Amniotic stem cell (primary cell): ENCODE measurements around the gene GTSE1.

Experiments used
- DNase-seq: peaks from one replicate; lab custom pipeline; 2025; lab: John Stamatoyannopoulos, UW

Gene GTSE1

DNA sequence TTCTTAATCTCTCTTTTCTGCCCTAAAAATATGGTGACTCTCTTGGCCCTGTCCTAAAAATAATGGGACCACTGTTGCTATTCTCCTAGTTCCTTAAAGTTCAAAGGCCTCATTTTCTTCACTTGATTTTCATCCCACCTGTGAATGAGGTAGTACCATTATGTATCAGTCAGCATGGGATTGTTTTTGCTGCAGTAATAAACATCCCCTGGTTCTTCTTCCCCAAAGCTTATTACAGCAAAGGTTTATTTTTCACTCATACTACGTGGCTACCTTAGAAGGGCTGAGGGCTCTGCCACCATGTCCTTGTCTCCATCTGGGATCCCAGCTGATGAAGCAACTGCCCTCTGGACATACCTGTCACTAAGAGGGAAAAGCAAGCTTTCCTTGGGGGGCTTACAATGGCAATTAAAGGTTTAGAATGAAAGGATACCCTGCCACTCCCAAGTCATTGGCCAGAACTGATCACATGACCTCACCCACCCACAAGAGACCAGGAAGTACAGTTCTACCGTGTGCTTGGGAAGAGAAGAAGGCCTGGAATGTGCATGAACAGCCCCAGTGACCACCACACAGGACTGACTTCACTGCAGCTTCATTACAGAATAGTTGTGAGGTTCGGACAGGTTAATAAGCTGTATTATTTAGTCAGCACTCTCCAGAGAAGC, 21.1 kb upstream of the GTSE1 start:
- no peak for DNase-seq

GRCh38 chr22:46276563-46276962, 20.1 kb upstream of the GTSE1 start:
- no peak for DNase-seq

DNA sequence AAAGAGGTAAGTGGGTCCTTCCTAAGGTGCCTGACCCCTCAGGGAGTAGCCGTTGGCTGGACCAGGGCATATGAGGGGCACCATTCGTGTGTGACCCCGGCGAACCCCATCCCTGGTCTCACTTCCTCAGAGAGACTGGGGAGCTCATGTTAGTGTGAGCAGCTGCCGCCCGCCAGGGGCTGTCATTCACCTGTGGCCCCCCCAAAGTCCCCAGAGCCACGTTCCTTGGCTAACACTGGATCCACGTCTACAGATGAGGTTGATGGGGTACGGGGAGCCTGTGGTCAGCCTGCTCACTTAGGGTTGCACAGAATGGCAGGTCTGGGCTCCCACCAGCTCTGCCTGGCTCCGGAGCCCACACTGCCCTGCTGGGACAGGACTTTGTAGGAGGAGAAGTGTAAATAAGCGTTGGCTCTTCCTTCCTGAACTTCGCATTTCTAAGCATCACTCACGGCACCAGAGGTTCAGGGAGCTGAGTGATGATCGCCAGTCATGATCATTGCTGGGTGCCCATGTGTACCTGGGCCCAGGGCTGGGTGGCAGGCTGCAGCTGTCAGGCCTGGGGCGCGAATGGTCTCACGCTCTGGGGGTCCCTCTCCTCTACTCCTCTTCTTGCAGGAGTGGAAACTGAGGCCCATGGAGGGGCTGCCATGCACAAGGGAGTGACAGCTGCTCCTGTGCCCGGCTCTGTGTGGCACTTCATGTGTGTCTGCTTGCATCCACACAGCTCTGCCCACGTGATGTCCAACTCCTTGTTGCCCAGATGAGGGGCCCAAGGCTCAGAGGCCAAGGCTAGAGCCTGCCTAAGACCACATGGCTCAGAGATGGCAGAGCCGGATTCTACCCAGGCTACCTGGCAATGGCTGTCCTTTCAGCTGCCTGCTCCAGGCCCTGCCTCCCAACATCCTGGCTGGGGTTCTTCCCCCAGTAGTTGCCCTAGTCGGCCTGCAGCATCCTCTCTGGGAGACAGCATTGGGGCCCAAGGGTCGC, 17.7 kb upstream of the GTSE1 start:
- DNase-seq: no peak

DNA sequence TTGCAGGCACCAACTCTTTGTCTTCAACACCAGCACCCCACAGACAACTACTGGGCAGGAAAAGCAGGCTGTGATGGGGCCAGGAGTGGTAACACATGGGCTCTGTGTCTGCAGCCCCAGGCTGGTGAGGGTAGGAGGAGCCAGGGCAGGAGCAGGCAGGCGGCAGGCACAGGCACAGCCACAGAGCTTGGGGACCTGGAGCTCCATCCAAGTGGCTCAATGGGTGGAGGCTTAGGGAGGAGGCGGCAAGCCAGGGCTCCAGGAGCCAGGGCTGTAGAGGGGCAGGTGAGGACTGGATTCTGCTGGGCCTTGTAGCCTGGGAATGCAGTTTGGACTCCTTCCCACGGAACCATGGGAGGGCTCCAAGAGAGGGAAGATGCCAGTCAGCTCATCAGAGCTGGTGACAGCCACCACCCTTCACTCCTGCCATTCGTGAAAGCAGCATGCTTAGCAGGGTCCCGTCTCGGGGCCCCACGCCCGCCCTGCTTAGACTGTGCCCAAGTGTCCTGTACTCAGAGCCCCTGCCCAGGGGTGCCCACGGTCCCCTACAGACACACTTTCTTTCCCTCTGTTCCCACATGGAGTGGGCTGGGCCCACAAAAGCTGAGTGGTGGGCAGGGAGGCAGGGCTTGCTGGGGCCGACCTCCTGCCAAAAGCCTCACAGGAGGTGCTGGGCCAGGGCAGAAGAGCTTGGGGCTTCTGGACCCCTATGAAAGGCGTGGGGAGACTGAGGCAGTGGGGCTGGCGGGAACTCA, 16.4 kb upstream of the GTSE1 start:
- DNase-seq: no peak

GRCh38 chr22:46280999-46281623, 15.6 kb upstream of the GTSE1 start:
- no peak for DNase-seq

GRCh38 chr22:46281866-46282678, 14.6 kb upstream of the GTSE1 start:
- no peak for DNase-seq

GRCh38 chr22:46286006-46286405, 10.7 kb upstream of the GTSE1 start:
- no peak for DNase-seq

DNA sequence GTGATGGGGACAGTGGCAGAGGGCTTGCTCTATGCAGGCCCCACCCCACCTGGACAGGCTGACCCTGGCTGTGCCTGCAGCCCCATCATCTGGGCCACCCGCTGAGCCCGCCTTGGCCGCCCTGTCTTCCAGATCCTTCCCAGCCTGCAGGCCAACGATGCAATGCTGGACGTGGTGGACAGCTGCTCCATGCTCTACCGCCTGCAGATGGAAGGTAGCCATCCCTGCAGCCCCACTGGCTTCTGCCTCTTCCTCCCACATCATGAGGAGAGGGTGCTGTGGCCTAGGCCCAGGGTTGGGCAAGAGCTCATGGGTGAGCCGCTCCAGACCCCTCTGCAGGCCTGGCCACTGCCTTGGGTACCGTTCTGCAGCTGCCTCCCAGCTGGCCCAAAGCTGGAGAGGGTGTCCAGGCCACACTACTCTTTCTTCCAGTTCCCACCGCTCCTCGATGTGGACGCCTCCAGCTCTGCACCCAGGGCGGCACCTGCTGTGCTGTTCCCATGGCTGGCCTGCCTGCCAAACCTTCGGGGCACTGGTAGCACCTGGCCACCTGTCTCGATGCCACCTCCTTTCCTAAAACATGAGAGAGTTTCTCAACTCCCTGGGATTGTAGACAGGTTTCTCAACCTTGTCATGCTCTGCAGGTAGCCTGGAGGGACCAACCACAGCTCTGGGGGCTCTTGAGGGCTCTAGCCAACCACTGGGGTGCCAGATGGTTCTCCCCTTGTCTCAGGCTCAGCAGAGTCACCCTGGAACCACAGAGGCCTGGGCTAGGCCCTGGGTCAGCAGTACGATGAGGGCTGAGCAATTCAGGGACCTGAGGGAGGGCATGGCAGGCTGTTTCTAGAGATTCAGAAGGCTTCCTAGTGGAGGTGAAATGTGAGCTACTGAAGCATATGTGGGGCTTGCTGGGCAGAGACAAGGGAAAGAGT, 9.5 kb upstream of the GTSE1 start:
- DNase-seq: no peak

GRCh38 chr22:46287873-46288751, 8.6 kb upstream of the GTSE1 start:
- DNase-seq: no peak

DNA sequence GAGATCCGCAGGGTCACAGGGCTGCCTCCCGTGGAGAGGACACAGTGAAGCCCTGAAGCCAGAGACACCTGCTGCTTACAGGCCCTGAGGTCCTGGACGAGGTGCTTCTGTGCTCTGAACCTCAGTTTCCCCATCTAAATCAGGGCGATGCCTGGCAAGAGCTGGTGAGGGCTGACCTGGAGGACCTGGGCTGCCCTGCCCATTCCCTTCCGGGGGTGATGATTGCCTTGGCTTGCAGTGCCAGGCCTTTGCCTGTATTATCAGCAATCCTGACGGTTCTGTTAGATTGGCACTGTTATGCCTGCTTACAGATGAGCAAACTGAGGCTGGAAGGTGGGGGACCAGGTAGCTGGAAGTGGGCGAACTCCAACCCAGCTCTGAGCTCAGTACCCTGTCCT, 7.8 kb upstream of the GTSE1 start:
- no peak for DNase-seq

GRCh38 chr22:46289244-46289891, 7.3 kb upstream of the GTSE1 start:
- DNase-seq: no peak

GRCh38 chr22:46290121-46290842, 6.4 kb upstream of the GTSE1 start:
- no peak for DNase-seq

DNA sequence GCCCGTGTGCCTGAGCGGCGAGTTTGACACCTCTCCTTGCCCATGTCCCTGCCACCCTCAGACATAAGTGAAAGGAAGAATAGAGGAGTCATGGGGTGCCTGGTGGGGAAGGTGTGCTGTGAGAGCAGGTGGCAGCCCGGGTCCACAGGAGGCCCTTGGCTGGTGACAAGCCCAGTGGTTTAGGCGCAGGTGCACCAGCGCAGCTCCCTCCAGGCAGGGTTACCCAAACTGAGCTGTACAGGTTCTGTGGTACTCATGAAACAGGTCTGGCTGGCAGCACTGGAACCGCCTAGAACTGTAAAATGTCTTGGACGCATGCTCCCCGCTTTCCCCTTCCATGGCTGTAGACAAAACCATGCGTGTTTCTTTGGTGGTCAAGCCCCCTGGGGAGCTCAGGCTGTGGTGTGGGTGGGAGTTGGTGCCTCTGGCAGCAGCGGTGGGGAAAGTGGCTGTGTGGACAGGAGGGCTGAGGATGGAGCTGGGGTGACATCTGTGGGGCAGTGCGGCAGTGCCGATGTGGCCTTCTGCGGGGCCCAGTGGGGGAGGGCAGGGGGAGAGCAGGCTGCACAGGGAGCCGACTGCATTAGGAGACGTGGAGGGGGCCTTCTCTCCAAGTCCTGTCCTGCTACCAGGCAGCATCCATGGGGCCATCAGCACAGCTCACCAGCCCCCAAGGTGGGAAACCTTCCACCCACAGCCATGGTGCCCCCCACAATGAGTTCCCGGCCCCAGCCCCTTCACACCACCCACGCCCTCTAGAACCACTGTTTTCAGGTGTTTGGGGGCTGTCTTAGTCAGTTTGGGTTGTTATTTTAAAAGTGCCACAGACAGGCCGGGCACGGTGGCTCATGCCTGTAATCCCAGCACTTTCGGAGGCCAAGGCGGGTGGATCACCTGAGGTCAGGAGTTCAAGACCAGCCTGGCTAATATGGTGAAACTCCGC, 5.6 kb upstream of the GTSE1 start:
- no peak for DNase-seq

DNA sequence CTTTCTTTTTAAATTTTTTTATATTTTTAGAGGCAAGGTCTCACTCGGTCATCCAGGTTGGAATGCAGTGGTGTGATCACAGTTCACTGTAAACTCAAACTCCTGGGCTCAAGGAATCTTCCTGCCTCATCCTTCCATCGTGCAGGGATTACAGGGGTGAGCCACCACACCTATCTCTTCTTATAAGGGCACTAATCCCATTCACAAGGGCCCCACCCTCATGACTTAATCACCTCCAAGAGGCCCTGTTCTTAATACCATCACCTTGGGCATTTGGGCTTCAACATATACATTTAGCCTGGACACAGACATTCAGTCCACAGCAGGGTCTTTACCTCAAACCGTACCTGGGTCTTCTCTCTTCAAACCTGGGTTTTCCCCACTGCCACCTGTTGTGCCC, 4.5 kb upstream of the GTSE1 start:
- DNase-seq: no peak

- DNase-seq: no peak
These were observed 3.9 kb upstream of the GTSE1 start for GRCh38 chr22:46292732-46293131.

GRCh38 chr22:46293577-46294260, 3.0 kb upstream of the GTSE1 start:
- peak; percentile 51 for DNase-seq
